HEK293 (cell line): ENCODE measurements around the gene ZBTB5.

Experiments used
- GLI4 ChIP-seq: fragments of 450-650 bp; formaldehyde crosslinking; IDR thresholded peaks from 2 replicates; pipeline ENCODE4 v1.5.1; 2016; ENCODE audit warnings: missing biosample characterization, missing genetic modification characterization
- KLF10 ChIP-seq: fragments of 450-650 bp; IDR thresholded peaks from 2 replicates; pipeline ENCODE4 v1.5.1; 2018; ENCODE audit warnings: missing biosample characterization, mild to moderate bottlenecking, missing genetic modification characterization
- KLF8 ChIP-seq: fragments of 450-650 bp; formaldehyde crosslinking; IDR thresholded peaks from 2 replicates; pipeline ENCODE4 v1.5.1; 2016; ENCODE audit warnings: missing biosample characterization, missing genetic modification characterization
- OSR2 ChIP-seq: fragments of 450-650 bp; formaldehyde crosslinking; IDR thresholded peaks from 2 replicates; pipeline ENCODE4 v1.5.1; 2016; ENCODE audit warnings: missing biosample characterization, missing genetic modification characterization
- RBAK ChIP-seq: fragments of 450-650 bp; formaldehyde crosslinking; IDR thresholded peaks from 2 replicates; pipeline ENCODE4 v1.5.1; 2016; ENCODE audit warnings: missing biosample characterization, missing genetic modification characterization
- SP2 ChIP-seq: fragments of 450-650 bp; formaldehyde crosslinking; IDR thresholded peaks from 2 replicates; pipeline ENCODE4 v1.5.1; 2016; ENCODE audit warnings: missing biosample characterization, missing genetic modification characterization
- TCF7L2 ChIP-seq: IDR thresholded peaks from 2 replicates; pipeline ENCODE4 v1.6.1; 2011; ENCODE audit warnings: low read depth, mild to moderate bottlenecking, inconsistent platforms, low read length, moderate library complexity, borderline replicate concordance
- YY1 ChIP-seq: fragments of 450-650 bp; formaldehyde crosslinking; IDR thresholded peaks from 2 replicates; pipeline ENCODE4 v1.5.1; 2018; ENCODE audit warnings: missing biosample characterization, missing genetic modification characterization
- ZNF174 ChIP-seq: fragments of 450-650 bp; formaldehyde crosslinking; IDR thresholded peaks from 2 replicates; pipeline ENCODE4 v1.5.0; 2017; ENCODE audit warnings: missing biosample characterization, mild to moderate bottlenecking, missing genetic modification characterization
- ZNF324 ChIP-seq: fragments of 450-650 bp; formaldehyde crosslinking; IDR thresholded peaks from 2 replicates; pipeline ENCODE4 v1.5.1; 2016; ENCODE audit warnings: missing biosample characterization, missing genetic modification characterization
- ZNF335 ChIP-seq: fragments of 450-650 bp; formaldehyde crosslinking; conservative IDR thresholded peaks from 2 replicates; pipeline ENCODE4 v1.5.1; 2016; ENCODE audit warnings: missing biosample characterization, missing genetic modification characterization
- ZNF670 ChIP-seq: fragments of 450-650 bp; formaldehyde crosslinking; IDR thresholded peaks from 2 replicates; pipeline ENCODE4 v1.5.1; 2016; ENCODE audit warnings: missing biosample characterization, missing genetic modification characterization, low read depth
- TF ChIP-seq, protein P1 (sequence below): fragments of 450-650 bp; formaldehyde crosslinking; IDR thresholded peaks from 2 replicates; pipeline ENCODE4 v1.5.1; 2017; ENCODE audit warnings: missing biosample characterization, mild to moderate bottlenecking, missing genetic modification characterization, moderate library complexity
- TF ChIP-seq, protein P2 (sequence below): fragments of 450-650 bp; formaldehyde crosslinking; IDR thresholded peaks from 2 replicates; pipeline ENCODE4 v1.5.1; 2016; ENCODE audit warnings: missing biosample characterization, missing genetic modification characterization
- TF ChIP-seq, protein P3 (sequence below): fragments of 450-650 bp; formaldehyde crosslinking; IDR thresholded peaks from 2 replicates; pipeline ENCODE4 v1.5.1; 2016; ENCODE audit warnings: missing biosample characterization, missing genetic modification characterization
- TF ChIP-seq, protein P4 (sequence below): fragments of 450-650 bp; formaldehyde crosslinking; IDR thresholded peaks from 2 replicates; pipeline ENCODE4 v1.5.1; 2016; ENCODE audit warnings: missing biosample characterization, missing genetic modification characterization
- TF ChIP-seq, protein P5 (sequence below): fragments of 450-650 bp; formaldehyde crosslinking; IDR thresholded peaks from 2 replicates; pipeline ENCODE4 v1.5.1; 2017; ENCODE audit warnings: missing biosample characterization, missing genetic modification characterization
- TF ChIP-seq, protein P6 (sequence below): fragments of 450-650 bp; formaldehyde crosslinking; IDR thresholded peaks from 2 replicates; pipeline ENCODE4 v1.5.1; 2016; ENCODE audit warnings: missing biosample characterization, missing genetic modification characterization
- TF ChIP-seq, protein P7 (sequence below): fragments of 450-650 bp; formaldehyde crosslinking; conservative IDR thresholded peaks from 2 replicates; pipeline ENCODE4 v1.5.1; 2016; ENCODE audit warnings: low read depth, missing biosample characterization, missing genetic modification characterization

The ZBTB5 gene

DNA sequence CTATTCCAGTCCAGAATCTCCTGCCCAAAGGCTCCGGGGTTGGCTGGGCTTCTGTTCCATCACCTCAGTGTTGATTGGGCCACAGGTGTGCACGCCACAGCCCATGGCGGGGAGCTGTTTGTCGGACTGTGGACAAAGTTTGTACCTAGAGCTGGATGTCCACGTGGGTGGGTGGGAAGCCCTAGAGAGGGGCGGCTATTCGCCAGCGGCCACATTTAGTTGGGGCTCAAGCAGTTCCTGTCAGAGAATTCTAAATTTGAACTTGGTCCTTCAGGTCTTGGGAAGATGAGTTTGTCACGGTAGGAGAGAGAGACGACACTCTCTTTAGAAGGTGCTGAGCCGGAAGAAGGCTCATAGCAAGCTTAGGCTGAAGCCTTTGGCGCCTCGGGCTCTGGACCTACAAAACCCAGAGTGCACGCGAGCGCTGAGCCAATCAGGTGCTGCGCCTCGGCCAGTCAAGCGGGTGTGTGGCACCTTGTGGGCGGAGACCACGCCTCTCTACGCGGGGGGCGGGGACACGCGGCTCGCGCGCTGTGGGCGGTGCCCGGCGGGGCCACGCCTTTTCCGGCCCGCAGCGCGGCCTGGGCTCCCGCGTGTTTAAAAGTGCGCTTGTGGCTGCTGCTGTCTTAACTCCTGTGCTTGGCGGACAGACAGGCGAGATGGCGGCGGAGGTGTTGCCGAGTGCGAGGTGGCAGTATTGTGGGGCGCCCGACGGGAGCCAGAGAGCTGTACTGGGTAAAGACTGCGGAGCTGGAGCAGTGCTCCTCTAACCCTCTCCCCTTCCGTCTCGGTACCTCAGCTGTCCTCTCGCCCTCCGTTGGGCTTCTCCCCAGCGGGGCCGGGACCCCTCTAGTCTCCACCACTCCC is 20.4 kb upstream of the ZBTB5 start, which contains the start of gene POLR1E (continued):
- TF ChIP-seq ZNF324 (tag by site-specific recombination) = no peak
- TF ChIP-seq, protein P1, sequence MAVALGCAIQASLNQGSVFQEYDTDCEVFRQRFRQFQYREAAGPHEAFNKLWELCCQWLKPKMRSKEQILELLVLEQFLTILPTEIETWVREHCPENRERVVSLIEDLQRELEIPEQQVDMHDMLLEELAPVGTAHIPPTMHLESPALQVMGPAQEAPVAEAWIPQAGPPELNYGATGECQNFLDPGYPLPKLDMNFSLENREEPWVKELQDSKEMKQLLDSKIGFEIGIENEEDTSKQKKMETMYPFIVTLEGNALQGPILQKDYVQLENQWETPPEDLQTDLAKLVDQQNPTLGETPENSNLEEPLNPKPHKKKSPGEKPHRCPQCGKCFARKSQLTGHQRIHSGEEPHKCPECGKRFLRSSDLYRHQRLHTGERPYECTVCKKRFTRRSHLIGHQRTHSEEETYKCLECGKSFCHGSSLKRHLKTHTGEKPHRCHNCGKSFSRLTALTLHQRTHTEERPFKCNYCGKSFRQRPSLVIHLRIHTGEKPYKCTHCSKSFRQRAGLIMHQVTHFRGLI (tag by site-specific recombination) = 0 out of 2 replicates have a peak, but pooled peaks have one; percentile 65
- no peak for TF ChIP-seq GLI4
- no peak for TF ChIP-seq OSR2 (tag by site-specific recombination)
- TF ChIP-seq KLF8 (tag by site-specific recombination) = peak; percentile 85
- TF ChIP-seq, protein P2, sequence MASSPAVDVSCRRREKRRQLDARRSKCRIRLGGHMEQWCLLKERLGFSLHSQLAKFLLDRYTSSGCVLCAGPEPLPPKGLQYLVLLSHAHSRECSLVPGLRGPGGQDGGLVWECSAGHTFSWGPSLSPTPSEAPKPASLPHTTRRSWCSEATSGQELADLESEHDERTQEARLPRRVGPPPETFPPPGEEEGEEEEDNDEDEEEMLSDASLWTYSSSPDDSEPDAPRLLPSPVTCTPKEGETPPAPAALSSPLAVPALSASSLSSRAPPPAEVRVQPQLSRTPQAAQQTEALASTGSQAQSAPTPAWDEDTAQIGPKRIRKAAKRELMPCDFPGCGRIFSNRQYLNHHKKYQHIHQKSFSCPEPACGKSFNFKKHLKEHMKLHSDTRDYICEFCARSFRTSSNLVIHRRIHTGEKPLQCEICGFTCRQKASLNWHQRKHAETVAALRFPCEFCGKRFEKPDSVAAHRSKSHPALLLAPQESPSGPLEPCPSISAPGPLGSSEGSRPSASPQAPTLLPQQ = 0 out of 2 replicates have a peak, but pooled peaks have one; percentile 17
- TF ChIP-seq TCF7L2 = no peak
- TF ChIP-seq, protein P3, sequence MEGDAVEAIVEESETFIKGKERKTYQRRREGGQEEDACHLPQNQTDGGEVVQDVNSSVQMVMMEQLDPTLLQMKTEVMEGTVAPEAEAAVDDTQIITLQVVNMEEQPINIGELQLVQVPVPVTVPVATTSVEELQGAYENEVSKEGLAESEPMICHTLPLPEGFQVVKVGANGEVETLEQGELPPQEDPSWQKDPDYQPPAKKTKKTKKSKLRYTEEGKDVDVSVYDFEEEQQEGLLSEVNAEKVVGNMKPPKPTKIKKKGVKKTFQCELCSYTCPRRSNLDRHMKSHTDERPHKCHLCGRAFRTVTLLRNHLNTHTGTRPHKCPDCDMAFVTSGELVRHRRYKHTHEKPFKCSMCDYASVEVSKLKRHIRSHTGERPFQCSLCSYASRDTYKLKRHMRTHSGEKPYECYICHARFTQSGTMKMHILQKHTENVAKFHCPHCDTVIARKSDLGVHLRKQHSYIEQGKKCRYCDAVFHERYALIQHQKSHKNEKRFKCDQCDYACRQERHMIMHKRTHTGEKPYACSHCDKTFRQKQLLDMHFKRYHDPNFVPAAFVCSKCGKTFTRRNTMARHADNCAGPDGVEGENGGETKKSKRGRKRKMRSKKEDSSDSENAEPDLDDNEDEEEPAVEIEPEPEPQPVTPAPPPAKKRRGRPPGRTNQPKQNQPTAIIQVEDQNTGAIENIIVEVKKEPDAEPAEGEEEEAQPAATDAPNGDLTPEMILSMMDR (tag by site-specific recombination) = peak; percentile 40; the same call in 1 of the 2 replicates
- TF ChIP-seq ZNF335 (tag by site-specific recombination) = peak; percentile 61
- TF ChIP-seq, protein P4, sequence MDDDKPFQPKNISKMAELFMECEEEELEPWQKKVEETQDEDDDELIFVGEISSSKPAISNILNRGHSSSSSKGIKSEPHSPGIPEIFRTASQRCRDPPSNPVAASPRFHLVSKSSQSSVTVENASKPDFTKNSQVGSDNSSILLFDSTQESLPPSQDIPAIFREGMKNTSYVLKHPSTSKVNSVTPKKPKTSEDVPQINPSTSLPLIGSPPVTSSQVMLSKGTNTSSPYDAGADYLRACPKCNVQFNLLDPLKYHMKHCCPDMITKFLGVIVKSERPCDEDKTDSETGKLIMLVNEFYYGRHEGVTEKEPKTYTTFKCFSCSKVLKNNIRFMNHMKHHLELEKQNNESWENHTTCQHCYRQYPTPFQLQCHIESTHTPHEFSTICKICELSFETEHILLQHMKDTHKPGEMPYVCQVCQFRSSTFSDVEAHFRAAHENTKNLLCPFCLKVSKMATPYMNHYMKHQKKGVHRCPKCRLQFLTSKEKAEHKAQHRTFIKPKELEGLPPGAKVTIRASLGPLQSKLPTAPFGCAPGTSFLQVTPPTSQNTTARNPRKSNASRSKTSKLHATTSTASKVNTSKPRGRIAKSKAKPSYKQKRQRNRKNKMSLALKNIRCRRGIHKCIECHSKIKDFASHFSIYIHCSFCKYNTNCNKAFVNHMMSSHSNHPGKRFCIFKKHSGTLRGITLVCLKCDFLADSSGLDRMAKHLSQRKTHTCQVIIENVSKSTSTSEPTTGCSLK (tag by site-specific recombination) = no peak
- TF ChIP-seq KLF10 = peak; percentile 85
- TF ChIP-seq ZNF174 = no peak
- TF ChIP-seq, protein P5, sequence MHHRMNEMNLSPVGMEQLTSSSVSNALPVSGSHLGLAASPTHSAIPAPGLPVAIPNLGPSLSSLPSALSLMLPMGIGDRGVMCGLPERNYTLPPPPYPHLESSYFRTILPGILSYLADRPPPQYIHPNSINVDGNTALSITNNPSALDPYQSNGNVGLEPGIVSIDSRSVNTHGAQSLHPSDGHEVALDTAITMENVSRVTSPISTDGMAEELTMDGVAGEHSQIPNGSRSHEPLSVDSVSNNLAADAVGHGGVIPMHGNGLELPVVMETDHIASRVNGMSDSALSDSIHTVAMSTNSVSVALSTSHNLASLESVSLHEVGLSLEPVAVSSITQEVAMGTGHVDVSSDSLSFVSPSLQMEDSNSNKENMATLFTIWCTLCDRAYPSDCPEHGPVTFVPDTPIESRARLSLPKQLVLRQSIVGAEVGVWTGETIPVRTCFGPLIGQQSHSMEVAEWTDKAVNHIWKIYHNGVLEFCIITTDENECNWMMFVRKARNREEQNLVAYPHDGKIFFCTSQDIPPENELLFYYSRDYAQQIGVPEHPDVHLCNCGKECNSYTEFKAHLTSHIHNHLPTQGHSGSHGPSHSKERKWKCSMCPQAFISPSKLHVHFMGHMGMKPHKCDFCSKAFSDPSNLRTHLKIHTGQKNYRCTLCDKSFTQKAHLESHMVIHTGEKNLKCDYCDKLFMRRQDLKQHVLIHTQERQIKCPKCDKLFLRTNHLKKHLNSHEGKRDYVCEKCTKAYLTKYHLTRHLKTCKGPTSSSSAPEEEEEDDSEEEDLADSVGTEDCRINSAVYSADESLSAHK (tag by site-specific recombination) = no peak
- TF ChIP-seq ZNF670 (tag by site-specific recombination) = no peak
- TF ChIP-seq, protein P6, sequence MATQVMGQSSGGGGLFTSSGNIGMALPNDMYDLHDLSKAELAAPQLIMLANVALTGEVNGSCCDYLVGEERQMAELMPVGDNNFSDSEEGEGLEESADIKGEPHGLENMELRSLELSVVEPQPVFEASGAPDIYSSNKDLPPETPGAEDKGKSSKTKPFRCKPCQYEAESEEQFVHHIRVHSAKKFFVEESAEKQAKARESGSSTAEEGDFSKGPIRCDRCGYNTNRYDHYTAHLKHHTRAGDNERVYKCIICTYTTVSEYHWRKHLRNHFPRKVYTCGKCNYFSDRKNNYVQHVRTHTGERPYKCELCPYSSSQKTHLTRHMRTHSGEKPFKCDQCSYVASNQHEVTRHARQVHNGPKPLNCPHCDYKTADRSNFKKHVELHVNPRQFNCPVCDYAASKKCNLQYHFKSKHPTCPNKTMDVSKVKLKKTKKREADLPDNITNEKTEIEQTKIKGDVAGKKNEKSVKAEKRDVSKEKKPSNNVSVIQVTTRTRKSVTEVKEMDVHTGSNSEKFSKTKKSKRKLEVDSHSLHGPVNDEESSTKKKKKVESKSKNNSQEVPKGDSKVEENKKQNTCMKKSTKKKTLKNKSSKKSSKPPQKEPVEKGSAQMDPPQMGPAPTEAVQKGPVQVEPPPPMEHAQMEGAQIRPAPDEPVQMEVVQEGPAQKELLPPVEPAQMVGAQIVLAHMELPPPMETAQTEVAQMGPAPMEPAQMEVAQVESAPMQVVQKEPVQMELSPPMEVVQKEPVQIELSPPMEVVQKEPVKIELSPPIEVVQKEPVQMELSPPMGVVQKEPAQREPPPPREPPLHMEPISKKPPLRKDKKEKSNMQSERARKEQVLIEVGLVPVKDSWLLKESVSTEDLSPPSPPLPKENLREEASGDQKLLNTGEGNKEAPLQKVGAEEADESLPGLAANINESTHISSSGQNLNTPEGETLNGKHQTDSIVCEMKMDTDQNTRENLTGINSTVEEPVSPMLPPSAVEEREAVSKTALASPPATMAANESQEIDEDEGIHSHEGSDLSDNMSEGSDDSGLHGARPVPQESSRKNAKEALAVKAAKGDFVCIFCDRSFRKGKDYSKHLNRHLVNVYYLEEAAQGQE = peak; percentile 38; the same call in 1 of the 2 replicates
- peak; percentile 93 for TF ChIP-seq SP2
- TF ChIP-seq, protein P7, sequence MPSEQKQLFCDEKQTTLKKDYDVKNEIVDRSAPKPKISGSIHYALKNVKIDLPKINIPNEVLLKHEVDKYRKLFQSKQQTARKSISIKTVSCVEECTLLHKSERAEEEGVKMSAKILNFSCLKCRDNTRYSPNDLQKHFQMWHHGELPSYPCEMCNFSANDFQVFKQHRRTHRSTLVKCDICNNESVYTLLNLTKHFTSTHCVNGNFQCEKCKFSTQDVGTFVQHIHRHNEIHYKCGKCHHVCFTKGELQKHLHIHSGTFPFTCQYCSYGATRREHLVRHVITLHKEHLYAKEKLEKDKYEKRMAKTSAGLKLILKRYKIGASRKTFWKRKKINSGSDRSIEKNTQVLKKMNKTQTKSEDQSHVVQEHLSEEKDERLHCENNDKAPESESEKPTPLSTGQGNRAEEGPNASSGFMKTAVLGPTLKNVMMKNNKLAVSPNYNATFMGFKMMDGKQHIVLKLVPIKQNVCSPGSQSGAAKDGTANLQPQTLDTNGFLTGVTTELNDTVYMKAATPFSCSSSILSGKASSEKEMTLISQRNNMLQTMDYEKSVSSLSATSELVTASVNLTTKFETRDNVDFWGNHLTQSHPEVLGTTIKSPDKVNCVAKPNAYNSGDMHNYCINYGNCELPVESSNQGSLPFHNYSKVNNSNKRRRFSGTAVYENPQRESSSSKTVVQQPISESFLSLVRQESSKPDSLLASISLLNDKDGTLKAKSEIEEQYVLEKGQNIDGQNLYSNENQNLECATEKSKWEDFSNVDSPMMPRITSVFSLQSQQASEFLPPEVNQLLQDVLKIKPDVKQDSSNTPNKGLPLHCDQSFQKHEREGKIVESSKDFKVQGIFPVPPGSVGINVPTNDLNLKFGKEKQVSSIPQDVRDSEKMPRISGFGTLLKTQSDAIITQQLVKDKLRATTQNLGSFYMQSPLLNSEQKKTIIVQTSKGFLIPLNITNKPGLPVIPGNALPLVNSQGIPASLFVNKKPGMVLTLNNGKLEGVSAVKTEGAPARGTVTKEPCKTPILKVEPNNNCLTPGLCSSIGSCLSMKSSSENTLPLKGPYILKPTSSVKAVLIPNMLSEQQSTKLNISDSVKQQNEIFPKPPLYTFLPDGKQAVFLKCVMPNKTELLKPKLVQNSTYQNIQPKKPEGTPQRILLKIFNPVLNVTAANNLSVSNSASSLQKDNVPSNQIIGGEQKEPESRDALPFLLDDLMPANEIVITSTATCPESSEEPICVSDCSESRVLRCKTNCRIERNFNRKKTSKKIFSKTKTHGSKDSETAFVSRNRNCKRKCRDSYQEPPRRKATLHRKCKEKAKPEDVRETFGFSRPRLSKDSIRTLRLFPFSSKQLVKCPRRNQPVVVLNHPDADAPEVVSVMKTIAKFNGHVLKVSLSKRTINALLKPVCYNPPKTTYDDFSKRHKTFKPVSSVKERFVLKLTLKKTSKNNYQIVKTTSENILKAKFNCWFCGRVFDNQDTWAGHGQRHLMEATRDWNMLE (tag by site-specific recombination) = peak; percentile 38; the same call in 1 of the 2 replicates
- no peak for TF ChIP-seq RBAK (tag by site-specific recombination)
- peak; percentile 49; the same call in 1 of the 2 replicates for TF ChIP-seq YY1 (tag by site-specific recombination)
